Measurements from ENCODE around the gene MYD88.

- TF ChIP-seq CTCF (IDR thresholded peaks at IDR 0.05) (no peak), HOXB13 (CRISPR knock-in tag; IDR thresholded peaks at IDR 0.05; ENCODE audit: low read depth) (no peak), FOXS1 (CRISPR knock-in tag; IDR thresholded peaks at IDR 0.05) (no peak), JUN (IDR thresholded peaks at IDR 0.05) (no peak), EP300 (IDR thresholded peaks at IDR 0.05) (no peak), POLR2A (IDR thresholded peaks at IDR 0.05; ENCODE audit: low read length) (no peak), CHD2 (IDR thresholded peaks at IDR 0.05; ENCODE audit: low read length, partially characterized antibody) (no peak)
- TF ChIP-seq, protein P1, sequence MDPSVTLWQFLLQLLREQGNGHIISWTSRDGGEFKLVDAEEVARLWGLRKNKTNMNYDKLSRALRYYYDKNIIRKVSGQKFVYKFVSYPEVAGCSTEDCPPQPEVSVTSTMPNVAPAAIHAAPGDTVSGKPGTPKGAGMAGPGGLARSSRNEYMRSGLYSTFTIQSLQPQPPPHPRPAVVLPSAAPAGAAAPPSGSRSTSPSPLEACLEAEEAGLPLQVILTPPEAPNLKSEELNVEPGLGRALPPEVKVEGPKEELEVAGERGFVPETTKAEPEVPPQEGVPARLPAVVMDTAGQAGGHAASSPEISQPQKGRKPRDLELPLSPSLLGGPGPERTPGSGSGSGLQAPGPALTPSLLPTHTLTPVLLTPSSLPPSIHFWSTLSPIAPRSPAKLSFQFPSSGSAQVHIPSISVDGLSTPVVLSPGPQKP (IDR thresholded peaks at IDR 0.05; ENCODE audit: low read depth, low read length), result no peak
- TF ChIP-seq, protein P2, sequence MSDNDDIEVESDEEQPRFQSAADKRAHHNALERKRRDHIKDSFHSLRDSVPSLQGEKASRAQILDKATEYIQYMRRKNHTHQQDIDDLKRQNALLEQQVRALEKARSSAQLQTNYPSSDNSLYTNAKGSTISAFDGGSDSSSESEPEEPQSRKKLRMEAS (IDR thresholded peaks at IDR 0.05), result no peak
Observed at GRCh38 chr3:38116471-38117162, 21.8 kb upstream of the MYD88 start.
